ENCODE data around the gene C11orf68.

DNA sequence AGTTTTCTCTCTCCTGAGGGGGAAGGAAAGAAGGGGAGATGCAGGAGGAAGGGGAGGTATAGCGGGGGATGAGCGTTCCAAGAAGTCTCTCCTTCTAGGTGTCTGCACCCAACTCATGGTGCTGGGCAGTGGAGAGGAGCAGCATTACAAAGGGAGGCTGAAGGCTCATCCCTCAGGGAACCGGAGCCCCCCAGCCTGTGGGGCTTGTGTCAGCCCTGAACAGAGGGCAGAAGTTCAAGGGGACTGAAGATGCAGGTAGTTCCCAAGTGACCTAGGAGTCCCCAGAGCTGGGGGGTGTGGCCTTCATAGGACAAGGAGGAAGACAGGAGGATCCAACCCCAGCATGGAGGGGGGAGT lies 1.8 kb downstream of the C11orf68 start:
- TF ChIP-seq, protein P1, sequence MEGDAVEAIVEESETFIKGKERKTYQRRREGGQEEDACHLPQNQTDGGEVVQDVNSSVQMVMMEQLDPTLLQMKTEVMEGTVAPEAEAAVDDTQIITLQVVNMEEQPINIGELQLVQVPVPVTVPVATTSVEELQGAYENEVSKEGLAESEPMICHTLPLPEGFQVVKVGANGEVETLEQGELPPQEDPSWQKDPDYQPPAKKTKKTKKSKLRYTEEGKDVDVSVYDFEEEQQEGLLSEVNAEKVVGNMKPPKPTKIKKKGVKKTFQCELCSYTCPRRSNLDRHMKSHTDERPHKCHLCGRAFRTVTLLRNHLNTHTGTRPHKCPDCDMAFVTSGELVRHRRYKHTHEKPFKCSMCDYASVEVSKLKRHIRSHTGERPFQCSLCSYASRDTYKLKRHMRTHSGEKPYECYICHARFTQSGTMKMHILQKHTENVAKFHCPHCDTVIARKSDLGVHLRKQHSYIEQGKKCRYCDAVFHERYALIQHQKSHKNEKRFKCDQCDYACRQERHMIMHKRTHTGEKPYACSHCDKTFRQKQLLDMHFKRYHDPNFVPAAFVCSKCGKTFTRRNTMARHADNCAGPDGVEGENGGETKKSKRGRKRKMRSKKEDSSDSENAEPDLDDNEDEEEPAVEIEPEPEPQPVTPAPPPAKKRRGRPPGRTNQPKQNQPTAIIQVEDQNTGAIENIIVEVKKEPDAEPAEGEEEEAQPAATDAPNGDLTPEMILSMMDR (IDR thresholded peaks at IDR 0.05), result no peak
- TF ChIP-seq ZFX (IDR thresholded peaks at IDR 0.05; ENCODE audit: borderline replicate concordance), result no peak

All from 22Rv1 (cell line).